Epithelial cell of proximal tubule (primary cell): ENCODE data around the gene SLC36A1. TPM values are rescaled to one million over a fixed set of nuclear protein-coding genes. Genes with fewer than 3 reads are reported as not detected.

ENCODE experiments used
- DNase-seq: peaks from one replicate; pipeline ENCODE4 v3.0.0-alpha.2; 2011; ENCODE audit warnings: low read depth
- H3K4me3 ChIP-seq: 2 replicates; pipeline ENCODE4 v1.5.1; 2011; ENCODE audit warnings: low read depth, mild to moderate bottlenecking, low read length
- CTCF ChIP-seq: conservative IDR thresholded peaks from 2 replicates; pipeline ENCODE4 v1.5.1; 2012; ENCODE audit warnings: low read depth, mild to moderate bottlenecking, low read length
- total RNA-seq: library from RNA; depleted of rRNA; stranded (reverse); fragments of >200 nt; gene quantifications from 2 replicates; pipeline ENCODE4 v1.2.3, GENCODE V29; 2015

The SLC36A1 gene
- total RNA-seq, 1 donor from 2014 or later = 2.4 TPM

DNA sequence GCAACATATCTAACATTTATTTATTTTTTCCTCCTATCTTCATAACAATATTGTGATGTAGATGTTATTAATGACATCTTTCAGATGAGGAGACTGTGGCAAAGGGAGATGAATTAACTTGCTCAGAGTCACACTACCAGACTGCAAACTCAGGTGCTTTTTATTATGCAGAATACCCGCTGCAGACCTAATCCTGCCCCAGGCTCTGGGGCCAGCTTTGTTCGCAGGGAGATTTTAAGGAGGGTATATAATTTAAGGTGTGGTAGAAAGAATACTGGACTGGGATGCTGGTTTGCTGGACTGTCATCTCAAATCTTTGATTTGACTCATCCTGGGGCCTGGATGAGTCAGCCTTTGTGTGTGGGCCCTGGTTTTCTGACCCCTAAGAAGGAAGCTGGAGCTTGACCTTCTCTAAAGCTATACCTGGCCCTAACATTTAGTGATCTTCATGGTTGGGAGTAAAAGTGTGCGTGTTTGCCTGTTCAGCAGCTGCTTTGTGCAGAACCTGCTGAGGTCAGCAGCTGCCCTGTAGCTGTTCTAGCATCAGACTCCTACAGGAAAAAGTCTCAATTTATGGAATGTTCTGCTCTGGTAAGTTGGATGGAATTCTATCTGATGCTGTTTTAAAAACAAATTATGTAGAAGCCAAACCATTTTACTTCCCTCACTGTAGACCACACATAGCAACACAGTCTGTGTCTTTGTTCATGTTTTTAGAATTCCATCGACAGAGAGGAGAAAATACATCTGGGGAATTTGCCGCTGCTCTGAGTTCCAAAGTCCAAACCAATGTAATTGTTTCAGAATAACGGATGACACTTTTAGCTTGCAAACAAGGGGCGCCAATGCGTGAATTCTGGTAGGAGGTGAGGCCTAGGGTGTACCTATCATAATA is 4.5 kb downstream of the SLC36A1 start:
- no peak for DNase-seq
- TF ChIP-seq CTCF = no peak

DNA sequence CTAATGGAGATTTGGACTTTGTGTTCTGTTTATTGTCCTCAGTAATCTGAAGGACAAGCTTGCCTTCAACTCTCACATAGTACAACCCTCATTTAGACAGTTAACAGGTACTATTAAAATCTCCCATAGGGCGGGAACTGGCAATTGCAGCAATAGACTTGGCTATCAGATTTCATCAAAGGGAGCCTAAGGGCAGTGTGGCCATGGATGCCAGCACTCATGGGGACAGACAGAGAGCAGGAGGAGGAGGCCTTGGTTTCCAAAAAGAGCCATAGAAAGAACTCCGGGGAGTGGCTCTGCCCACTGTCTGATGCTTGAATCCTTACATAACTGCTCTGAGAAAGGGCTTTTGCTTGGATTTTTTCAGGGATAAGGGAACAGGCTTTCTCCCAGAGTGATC is 6.8 kb downstream of the SLC36A1 start:
- no peak for DNase-seq
- no peak overlapping the region for H3K4me3 ChIP-seq
- no peak for TF ChIP-seq CTCF

More for the DNA sequence above, 4.5 kb downstream of the SLC36A1 start:
- H3K4me3 ChIP-seq = no peak overlapping the region

GRCh38 chr5:151454889-151455288 is 7.5 kb downstream of the SLC36A1 start:
- H3K4me3 ChIP-seq = no peak overlapping the region
- TF ChIP-seq CTCF = no peak
- DNase-seq = no peak

DNA sequence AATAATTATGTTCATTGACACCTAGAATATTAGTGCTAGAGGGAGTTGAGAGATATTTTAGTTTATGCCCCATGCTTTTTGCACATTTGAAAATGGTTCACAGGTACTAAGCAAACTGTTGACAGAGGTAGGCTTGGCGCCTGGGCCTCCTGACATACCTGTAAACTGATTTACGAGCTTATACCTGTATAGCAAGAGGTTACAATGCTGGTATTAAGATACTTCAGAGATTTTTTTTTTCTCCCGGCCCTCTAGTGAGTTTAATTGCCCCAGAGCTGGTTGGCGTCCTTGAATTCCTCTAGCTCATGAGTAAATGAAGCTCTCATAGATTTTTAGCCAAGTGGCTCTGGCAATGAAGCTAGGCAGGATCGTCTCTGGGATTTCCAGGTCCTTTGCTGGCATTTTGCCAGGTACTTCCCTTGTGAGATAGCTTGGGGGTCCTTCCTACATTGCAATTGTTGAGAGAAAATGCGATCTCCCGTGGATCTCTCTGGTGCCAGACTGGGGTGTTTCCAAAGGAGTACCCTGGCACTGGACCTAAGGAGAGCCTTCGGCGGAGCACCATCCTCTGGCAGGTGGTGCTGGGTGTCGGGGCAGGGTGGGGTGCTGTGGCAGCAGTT is 9.0 kb downstream of the SLC36A1 start:
- no peak for TF ChIP-seq CTCF
- DNase-seq = no peak
- H3K4me3 ChIP-seq = no peak overlapping the region

DNA sequence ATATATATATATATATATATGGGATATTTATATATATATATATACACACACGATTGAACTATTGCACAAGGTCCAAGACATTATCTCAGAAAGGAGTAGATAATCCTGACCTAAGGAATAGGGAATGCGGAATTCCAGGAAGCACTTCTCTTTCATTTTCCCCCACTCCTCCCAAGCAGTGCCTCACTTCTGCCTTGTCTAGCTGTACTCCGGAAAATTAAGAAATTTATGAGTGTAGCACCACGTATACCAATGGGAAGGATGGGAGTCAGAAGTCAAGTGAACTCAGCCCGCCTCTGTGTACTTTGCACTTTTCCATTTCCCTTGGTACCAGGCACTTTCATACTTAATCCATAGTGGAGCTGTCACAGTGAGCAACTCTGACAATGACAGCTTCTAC is 10.9 kb downstream of the SLC36A1 start:
- no peak for TF ChIP-seq CTCF
- no peak overlapping the region for H3K4me3 ChIP-seq
- DNase-seq = no peak

DNA sequence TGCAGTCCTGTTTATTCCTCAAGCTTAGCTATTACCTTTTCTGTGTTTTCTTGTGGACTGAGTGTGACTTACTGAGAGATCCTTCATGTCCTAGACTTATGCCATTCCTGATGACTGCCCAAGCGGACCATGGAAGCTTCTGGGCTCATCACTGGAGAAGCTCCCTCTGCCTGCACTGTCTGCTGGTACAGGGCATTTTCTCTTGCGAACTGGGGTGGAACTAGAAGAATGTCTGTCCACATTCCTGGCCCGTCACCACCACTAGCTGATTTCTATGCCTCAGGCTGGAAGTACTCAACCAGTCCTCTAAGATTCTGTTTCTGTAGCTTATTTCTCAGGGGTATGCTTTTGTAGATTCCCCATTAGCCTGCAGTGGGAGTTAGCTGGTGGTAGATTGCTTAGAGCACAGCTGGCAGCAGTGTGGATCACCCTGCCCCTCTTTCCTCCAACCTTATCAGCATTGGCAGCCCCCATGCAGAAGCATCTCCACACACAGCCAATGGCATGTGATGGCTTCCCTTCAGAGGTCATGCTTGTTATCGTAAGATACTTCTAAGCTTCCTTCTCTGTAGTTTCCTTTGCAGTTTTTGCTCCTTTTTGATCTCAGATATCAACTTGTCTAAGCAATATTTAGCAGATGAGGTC is 12.4 kb downstream of the SLC36A1 start:
- H3K4me3 ChIP-seq = no peak overlapping the region
- peak; percentile 68 for DNase-seq
- peak; percentile 64 for TF ChIP-seq CTCF
